CD4-positive, alpha-beta T cell treated with Interleukin-17A for 4 hours (primary cell): ENCODE measurements around the gene QRICH1.

Experiments
- DNase-seq: peaks from one replicate; pipeline ENCODE4 v3.0.0-alpha.2; 2020; ENCODE audit warnings: mixed read lengths

Gene QRICH1

GRCh38 chr3:49029563-49029884 is 64.3 kb downstream of the QRICH1 start:
- no peak for DNase-seq

GRCh38 chr3:49028673-49029562 is 65.0 kb downstream of the QRICH1 start, which contains the start of gene IMPDH2:
Gene IMPDH2, minus strand, starts transcription at chr3:49029398. Its CDS starts 48 bp downstream, at chr3:49029350.
- peak; percentile 95 for DNase-seq

- DNase-seq = no peak
Measured at GRCh38 chr3:49028298-49028672, 65.6 kb downstream of the QRICH1 start.

DNA sequence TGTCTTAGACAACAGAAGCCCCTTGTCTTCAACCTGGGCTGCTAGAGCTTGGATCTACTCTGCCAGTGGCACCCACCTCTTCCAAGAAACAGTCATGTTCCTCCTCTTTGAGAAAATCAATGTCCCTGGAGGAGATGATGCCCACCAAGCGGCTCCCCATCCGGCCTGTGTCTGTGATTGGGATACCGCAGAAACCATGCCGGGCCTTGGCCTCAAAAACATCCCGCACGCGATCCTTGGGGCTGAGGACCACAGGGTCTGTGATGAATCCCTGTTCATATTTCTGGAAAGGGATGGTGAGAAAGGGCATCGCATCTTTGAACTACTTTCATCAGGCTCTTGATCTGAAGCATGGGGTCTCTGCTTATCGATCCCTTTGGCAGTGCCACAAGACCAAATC is 66.2 kb downstream of the QRICH1 start:
- no peak for DNase-seq

GRCh38 chr3:49026536-49026935 is 67.3 kb downstream of the QRICH1 start:
- DNase-seq = no peak

- DNase-seq = no peak
Measured at GRCh38 chr3:49025793-49026520, 67.9 kb downstream of the QRICH1 start.

- DNase-seq = no peak
Measured at GRCh38 chr3:49025005-49025792, 68.7 kb downstream of the QRICH1 start.

- DNase-seq = no peak
Measured at GRCh38 chr3:49024449-49024848, 69.4 kb downstream of the QRICH1 start.

GRCh38 chr3:49023775-49024174 is 70.1 kb downstream of the QRICH1 start:
- DNase-seq = no peak

GRCh38 chr3:49022688-49023171 is 71.1 kb downstream of the QRICH1 start:
- DNase-seq = no peak

GRCh38 chr3:49021813-49022687 is 71.8 kb downstream of the QRICH1 start, which contains the start of gene NDUFAF3:
Gene NDUFAF3, plus strand, starts transcription at chr3:49022121. Its CDS starts 24 bp downstream, at chr3:49022145.
- DNase-seq = peak; percentile 92

DNA sequence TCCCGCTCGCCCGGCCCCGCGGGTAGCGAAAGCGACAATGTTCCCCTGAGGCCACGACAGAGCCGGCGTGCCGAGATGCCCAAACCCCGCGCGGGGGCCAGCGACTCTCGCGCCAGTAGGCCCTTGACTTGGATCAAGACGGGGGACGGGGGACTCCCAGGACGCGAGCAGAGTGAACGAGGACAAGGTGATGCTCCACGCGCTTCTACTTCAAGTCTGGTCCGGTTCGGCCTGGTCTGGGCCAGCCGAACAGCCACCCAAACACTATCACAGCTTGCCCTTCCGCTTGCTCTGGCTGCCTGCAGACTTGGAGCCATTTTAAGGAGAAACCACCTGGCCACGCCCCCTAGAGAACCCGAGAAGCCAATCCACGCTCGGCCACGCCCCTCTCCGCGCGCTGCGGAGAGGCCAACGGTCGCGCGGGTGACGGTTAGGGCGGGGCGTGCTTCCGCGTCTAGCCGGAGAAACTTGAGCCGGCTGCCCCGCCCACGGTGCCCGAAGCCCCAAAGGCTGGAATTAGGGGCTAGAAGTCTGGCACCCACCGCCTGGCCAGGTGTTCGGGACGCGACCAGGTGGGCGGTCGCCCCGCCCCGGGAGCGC is 72.6 kb downstream of the QRICH1 start:
- peak; percentile 100 for DNase-seq

- DNase-seq = peak; percentile 34
Measured at GRCh38 chr3:49020330-49021212, 73.3 kb downstream of the QRICH1 start.

DNA sequence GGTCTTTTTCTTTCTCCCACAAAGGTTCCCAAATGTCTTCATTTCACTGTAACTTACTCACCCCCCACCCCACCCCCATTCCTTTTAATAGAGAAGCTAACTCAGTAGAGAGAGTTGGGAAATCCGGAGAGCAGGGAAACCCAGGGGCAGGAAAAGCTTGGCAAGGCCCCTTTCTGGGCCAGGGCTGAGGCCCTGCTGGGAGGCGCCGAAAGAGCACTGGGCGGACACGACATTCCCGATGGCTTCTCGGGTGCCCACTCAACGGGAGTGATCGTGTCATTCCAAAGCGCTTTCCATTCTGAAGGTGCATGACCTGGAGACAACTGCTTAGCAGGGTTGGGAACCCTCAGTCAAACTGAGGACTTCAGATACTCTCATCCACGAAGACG is 73.9 kb downstream of the QRICH1 start:
- no peak for DNase-seq

DNA sequence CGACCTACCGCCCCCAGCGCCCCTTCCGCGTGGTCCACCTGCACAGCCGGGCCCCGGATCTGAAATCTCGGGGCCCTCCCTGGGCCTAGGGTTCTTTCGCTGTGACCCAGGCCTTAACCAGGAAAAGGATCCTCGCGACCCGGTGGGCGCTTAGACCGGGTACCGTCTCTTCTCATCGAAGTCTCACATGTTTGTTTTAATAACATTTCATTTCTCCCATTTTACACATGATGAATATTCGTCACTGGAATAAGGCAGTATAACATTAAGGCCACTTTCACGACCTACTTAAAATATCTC is 75.2 kb downstream of the QRICH1 start:
- DNase-seq = no peak

- peak; percentile 60 for DNase-seq
Measured at GRCh38 chr3:49017971-49018706, 75.7 kb downstream of the QRICH1 start, which contains the start of gene DALRD3. Gene DALRD3, minus strand, starts transcription at chr3:49018580. Its CDS starts 16 bp downstream, at chr3:49018564.

DNA sequence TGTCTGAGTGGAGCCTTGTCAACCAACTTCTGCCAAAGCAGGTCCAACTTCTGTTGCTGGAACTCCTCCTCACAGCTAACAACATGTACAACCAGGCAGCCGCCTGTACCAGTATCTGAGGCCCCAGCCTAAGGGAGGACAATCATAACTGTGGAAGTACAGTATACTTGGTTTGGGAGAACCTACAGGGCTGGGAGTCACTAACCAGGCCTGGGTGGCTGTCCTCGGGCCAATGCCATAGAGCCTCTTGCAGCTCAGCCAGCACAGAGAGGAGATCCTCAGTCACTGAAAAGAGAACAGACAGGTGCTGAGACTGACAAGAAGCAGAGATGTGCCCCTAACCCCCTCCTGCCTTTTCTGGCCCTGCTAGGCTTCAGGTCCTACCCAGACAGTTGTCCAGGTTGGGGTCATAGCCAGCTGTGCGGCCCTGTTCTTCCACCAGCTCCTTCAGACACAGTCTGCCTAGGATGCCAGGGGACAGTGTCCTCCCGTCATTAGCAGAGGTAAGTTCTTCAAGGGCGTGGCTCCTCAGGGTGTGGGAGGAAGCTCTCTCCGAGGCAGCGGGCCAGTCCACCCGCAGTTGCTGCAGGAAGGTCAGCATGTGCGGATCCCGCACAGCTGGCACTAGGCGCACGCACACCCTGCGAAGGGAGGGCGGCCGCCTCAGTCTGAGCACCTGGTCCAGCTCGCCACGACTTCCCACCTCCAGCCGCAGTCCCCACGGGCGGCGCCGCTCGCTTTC is 76.5 kb downstream of the QRICH1 start:
- no peak for DNase-seq

GRCh38 chr3:49016414-49017228 is 77.2 kb downstream of the QRICH1 start:
- DNase-seq = no peak
